Mesenchymal stem cell (in vitro differentiated cells and primary cell): ENCODE data around the gene IFNL3. TPM values are rescaled to one million over a fixed set of nuclear protein-coding genes. Genes with fewer than 3 reads are reported as not detected.
"Not testable (repeated sequence)": the region's sequence is repeated elsewhere in the genome, so short reads cannot be mapped to it uniquely, and the experiment has no call there.

Source experiments
- DNase-seq: peaks from one replicate; pipeline ENCODE4 v3.0.0-alpha.2; 2013
- H2AFZ ChIP-seq: one replicate; pipeline ENCODE4 v1.6.1; 2013; ENCODE audit warnings: low read depth, mild to moderate bottlenecking, control low read depth, inconsistent platforms, low read length, moderate library complexity
- H2AK5ac ChIP-seq: 2 replicates; pipeline ENCODE4 v1.6.1; 2013; ENCODE audit warnings: low read length, moderate library complexity, mild to moderate bottlenecking, inconsistent platforms; ENCODE audit not compliant: severe bottlenecking
- H2BK120ac ChIP-seq: one replicate; pipeline ENCODE4 v1.6.1; 2013; ENCODE audit warnings: low read depth, mild to moderate bottlenecking, inconsistent platforms, low read length, moderate library complexity
- H2BK12ac ChIP-seq, 2 experiments: one replicate each; pipeline ENCODE4 v1.6.1; 2013; ENCODE audit warnings: inconsistent platforms in 2 of 2, low read length in 2 of 2, mild to moderate bottlenecking in 2 of 2, moderate library complexity in 2 of 2, control low read depth in 1 of 2
- H2BK15ac ChIP-seq: one replicate; pipeline ENCODE4 v1.6.1; 2013; ENCODE audit warnings: mild to moderate bottlenecking, low read depth, inconsistent platforms; ENCODE audit not compliant: poor library complexity, severe bottlenecking
- H2BK5ac ChIP-seq: 2 replicates; pipeline ENCODE4 v1.6.1; 2013; ENCODE audit warnings: low read depth, mild to moderate bottlenecking, low read length, control low read depth, inconsistent platforms; ENCODE audit not compliant: poor library complexity, severe bottlenecking
- H3K14ac ChIP-seq, 2 experiments: one replicate each; pipeline ENCODE4 v1.6.1; 2013; ENCODE audit warnings: inconsistent platforms in 2 of 2, low read length in 2 of 2, control low read depth in 1 of 2, mild to moderate bottlenecking in 1 of 2, moderate library complexity in 1 of 2
- H3K18ac ChIP-seq, 2 experiments: one replicate each; pipeline ENCODE4 v1.6.1; 2013; ENCODE audit warnings: inconsistent platforms in 2 of 2, low read length in 2 of 2, control low read depth in 1 of 2, low read depth in 1 of 2, mild to moderate bottlenecking in 1 of 2
- H3K23ac ChIP-seq, 2 experiments: one replicate each; pipeline ENCODE4 v1.6.1; 2013; ENCODE audit warnings: inconsistent platforms in 2 of 2, low read length in 2 of 2, mild to moderate bottlenecking in 2 of 2, moderate library complexity in 2 of 2, control low read depth in 1 of 2
- H3K27ac ChIP-seq: 2 replicates; pipeline ENCODE4 v1.5.1; 2013; ENCODE audit warnings: mild to moderate bottlenecking, moderate library complexity, low read length, control low read depth, inconsistent platforms; ENCODE audit not compliant: poor library complexity, severe bottlenecking
- H3K27me3 ChIP-seq, 2 experiments: 2 replicates each; pipeline versions ENCODE4 v1.6.1 to v1.7.0; 2013; ENCODE audit warnings: low read length in 2 of 2, mild to moderate bottlenecking in 2 of 2, moderate library complexity in 2 of 2, control low read depth in 1 of 2, inconsistent platforms in 1 of 2; ENCODE audit not compliant: control insufficient read depth in 1 of 2, insufficient read depth in 1 of 2
- H3K36me3 ChIP-seq, 2 experiments: 2 replicates each; pipeline versions ENCODE4 v1.6.1 to v1.7.0; 2013; ENCODE audit warnings: low read length in 2 of 2, control low read depth in 1 of 2, inconsistent platforms in 1 of 2, low read depth in 1 of 2, mild to moderate bottlenecking in 1 of 2; ENCODE audit not compliant: insufficient read depth in 2 of 2, control insufficient read depth in 1 of 2
- H3K4ac ChIP-seq, 2 experiments: one replicate each; pipeline ENCODE4 v1.6.1; 2013; ENCODE audit warnings: inconsistent platforms in 2 of 2, low read length in 2 of 2, mild to moderate bottlenecking in 2 of 2, moderate library complexity in 2 of 2, control low read depth in 1 of 2, low read depth in 1 of 2
- H3K4me1 ChIP-seq: 2 replicates; pipeline ENCODE4 v1.6.1; 2013; ENCODE audit warnings: low read depth, low read length, control low read depth; ENCODE audit not compliant: control insufficient read depth, insufficient read depth
- H3K4me2 ChIP-seq: 2 replicates; pipeline ENCODE4 v1.6.1; 2013; ENCODE audit warnings: low read length, mild to moderate bottlenecking, inconsistent platforms; ENCODE audit not compliant: poor library complexity, severe bottlenecking
- H3K4me3 ChIP-seq, 2 experiments: 2 replicates each; pipeline versions ENCODE4 v1.5.1 to v1.7.0; 2013; ENCODE audit warnings: low read length in 2 of 2, mild to moderate bottlenecking in 2 of 2, control low read depth in 1 of 2, low read depth in 1 of 2; ENCODE audit not compliant: insufficient read depth in 1 of 2
- H3K79me1 ChIP-seq: replicated peaks from 2 replicates; pipeline ENCODE4 v1.6.1; 2013; ENCODE audit warnings: mild to moderate bottlenecking, control low read depth, low read length, inconsistent platforms; ENCODE audit not compliant: poor library complexity, severe bottlenecking
- H3K9ac ChIP-seq: 2 replicates; pipeline ENCODE4 v1.7.0; 2013; ENCODE audit warnings: mild to moderate bottlenecking, low read length, moderate library complexity
- H3K9me3 ChIP-seq: 2 replicates; pipeline ENCODE4 v1.7.0; 2013; ENCODE audit warnings: mild to moderate bottlenecking, low read length; ENCODE audit not compliant: control insufficient read depth
- H4K8ac ChIP-seq: one replicate; pipeline ENCODE4 v1.6.1; 2013; ENCODE audit warnings: inconsistent platforms, mild to moderate bottlenecking, low read length, moderate library complexity
- H4K91ac ChIP-seq: one replicate; pipeline ENCODE4 v1.6.1; 2013; ENCODE audit warnings: mild to moderate bottlenecking, low read length, inconsistent platforms
- WGBS: methylation state at CpG from one replicate; pipeline ENCODE4 v1.1.7; 2013; ENCODE audit warnings: mixed read lengths; 5-methylcytosine and 5-hydroxymethylcytosine counted together
- polyA plus RNA-seq, 2 experiments: library from polyadenylated mRNA; stranded (reverse); fragments of 200-250 nt; gene quantifications; one replicate each; pipeline ENCODE4 v1.2.3, GENCODE V29; 2013

Gene IFNL3
- not detected for polyA plus RNA-seq (2013, experiment 1 of 2)
- not detected for polyA plus RNA-seq (2013, experiment 2 of 2)

DNA sequence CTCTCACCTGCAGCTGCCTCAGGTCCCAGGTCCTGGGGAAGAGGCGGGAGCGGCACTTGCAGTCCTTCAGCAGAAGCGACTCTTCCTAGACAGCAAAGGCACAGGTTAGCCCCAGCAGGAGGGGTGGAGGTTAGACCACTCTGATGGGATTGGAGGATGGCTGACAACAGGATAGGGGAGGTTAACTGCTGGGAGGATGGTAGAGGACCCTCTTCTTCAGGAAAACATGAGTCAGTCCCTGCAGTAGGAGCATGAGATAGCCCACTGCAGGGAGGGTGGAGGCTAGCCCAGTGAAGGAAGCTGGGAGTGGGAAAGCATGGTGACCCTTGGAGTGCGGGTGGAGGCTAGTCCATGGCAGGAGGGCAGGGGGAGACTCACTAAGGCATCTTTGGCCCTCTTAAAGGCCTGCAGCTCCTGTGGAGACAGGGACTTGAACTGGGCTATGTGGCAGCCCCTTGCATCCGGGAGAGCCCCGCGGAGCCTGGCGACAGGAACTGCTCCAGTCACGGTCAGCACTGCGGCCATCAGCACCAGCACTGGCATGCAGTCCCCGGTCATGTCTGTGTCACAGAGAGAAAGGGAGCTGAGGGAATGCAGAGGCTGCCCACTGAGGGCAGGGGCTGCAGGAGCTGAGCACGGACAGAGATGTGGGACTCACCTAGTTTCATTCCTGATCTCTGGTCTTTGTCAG, at the start of gene IFNL3:
Gene IFNL3, minus strand, starts transcription at position 597 of the 691 bp plus-strand sequence. Its CDS starts 39 bp downstream, at position 558.
- H2BK5ac ChIP-seq, H3K4me2 ChIP-seq, H3K4ac ChIP-seq, H3K27ac ChIP-seq, H2BK12ac ChIP-seq, H3K18ac ChIP-seq, H3K23ac ChIP-seq, H2BK120ac ChIP-seq, H3K14ac ChIP-seq, H2AFZ ChIP-seq, H3K79me1 ChIP-seq, H3K9ac ChIP-seq, H3K36me3 ChIP-seq, H3K4me3 ChIP-seq, H4K91ac ChIP-seq, DNase-seq, H4K8ac ChIP-seq, H3K9me3 ChIP-seq, H2BK15ac ChIP-seq, H2AK5ac ChIP-seq: not testable (repeated sequence)
- peaks cover 10% of the 10 kb centered on the region for H3K4me1 ChIP-seq
- WGBS: 57% methylated on average over 2 of the region's 12 CpGs
- H3K27me3 ChIP-seq: peaks cover 35 to 54% of the 10 kb centered on the region in 2 experiments

DNA sequence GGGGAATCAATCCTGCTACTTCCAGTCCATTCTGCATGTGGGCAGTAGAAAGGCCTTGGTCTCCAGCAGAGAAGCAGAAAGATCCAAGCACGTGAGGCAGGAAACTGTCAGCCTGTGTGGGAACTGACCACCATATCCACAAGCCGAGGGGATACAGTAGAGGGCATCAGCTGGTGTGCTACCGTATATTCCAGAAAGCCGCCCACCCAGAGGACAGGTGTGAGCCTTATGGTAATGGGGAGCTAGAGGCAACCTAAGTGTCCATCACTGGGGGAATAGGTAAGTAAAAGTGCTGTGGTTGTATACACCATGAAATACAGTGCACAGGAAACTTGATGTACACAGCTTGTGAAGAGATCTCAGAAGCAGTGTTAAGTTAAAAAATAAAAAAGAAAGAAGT, 48.6 kb upstream of the IFNL3 start:
- H2BK120ac ChIP-seq: no peak overlapping the region
- H3K14ac ChIP-seq: no peak overlapping the region
- 62% methylated on average over 4 of the region's 4 CpGs for WGBS
- DNase-seq: no peak
- no peak overlapping the region for H3K18ac ChIP-seq
- H3K4me2 ChIP-seq: no peak overlapping the region
- H3K4me1 ChIP-seq: peaks cover 1% of the 10 kb centered on the region
- H2AK5ac ChIP-seq: no peak overlapping the region
- H2BK5ac ChIP-seq: no peak overlapping the region
- no peak overlapping the region for H3K27ac ChIP-seq
- H2BK12ac ChIP-seq: no peak overlapping the region
- H3K9ac ChIP-seq: no peak overlapping the region
- no peak overlapping the region for H3K4ac ChIP-seq
- H2BK15ac ChIP-seq: no peak overlapping the region
- H4K91ac ChIP-seq: no peak overlapping the region
- no peaks in the 10 kb centered on the region for H3K36me3 ChIP-seq
- no peak overlapping the region for H3K23ac ChIP-seq
- no peak overlapping the region for H2AFZ ChIP-seq
- no peaks in the 10 kb centered on the region for H3K9me3 ChIP-seq
- no peak overlapping the region for H4K8ac ChIP-seq
- H3K79me1 ChIP-seq: no peaks in the 10 kb centered on the region
- no peak overlapping the region for H3K4me3 ChIP-seq
- peaks cover 39 to 66% of the 10 kb centered on the region in 2 experiments for H3K27me3 ChIP-seq

DNA sequence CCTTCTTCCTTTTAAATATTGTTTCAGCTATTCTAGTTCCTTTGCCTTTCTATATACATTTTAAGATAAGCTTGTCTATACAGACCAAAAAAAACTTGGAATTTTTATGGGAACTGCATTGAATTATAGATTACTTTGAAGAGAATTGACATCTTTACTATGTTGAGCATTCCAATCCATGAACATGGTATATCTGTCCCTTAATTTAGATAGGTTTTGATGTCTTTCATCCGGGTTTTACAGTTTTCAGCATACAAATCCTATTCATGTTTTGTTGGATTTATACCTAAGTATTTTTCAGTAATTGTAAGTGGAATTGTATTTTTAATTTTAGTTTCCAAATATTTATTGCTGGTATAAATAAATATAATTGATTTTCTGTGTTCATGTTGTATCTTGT, 39.2 kb upstream of the IFNL3 start:
- Histone ChIP-seq H4K91ac (no peak overlapping the region), H2AK5ac (no peak overlapping the region), H2AFZ (no peak overlapping the region), H3K36me3 (no peaks in the 10 kb centered on the region), H3K23ac (no peak overlapping the region), H3K18ac (no peak overlapping the region), H3K9me3 (peaks cover 6% of the 10 kb centered on the region), H3K79me1 (no peaks in the 10 kb centered on the region), H3K27ac (no peak overlapping the region), H2BK15ac (no peak overlapping the region), H3K4me1 (no peaks in the 10 kb centered on the region), H2BK5ac (no peak overlapping the region), H3K27me3 (peaks cover 0 to 22% of the 10 kb centered on the region in 2 experiments), H2BK12ac (no peak overlapping the region), H3K4me3 (no peak overlapping the region), H3K4ac (no peak overlapping the region), H3K14ac (no peak overlapping the region), H2BK120ac (no peak overlapping the region), H4K8ac (no peak overlapping the region), H3K4me2 (no peak overlapping the region), H3K9ac (no peak overlapping the region)
- WGBS: no CpG with 5 or more reads among the region's 1 CpG
- no peak for DNase-seq

DNA sequence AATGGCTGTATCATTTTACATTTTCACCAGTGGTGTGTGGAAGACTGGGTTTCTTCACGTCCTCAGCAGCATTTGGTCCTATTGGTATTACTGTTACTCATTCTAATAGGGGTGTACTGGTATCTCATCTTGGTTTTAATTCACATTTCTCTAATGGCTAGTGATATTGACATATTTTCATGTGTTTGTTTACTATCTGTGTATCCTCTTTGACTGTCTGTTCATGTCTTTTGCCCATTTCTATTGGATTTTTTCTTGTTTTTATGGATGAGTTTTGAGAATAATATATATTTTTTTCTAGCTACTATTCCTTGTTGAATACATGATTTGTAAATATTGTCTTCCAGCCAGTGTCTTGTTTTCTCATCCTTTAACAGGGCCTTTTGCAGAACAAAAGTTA, 37.2 kb upstream of the IFNL3 start:
- H2BK15ac ChIP-seq: no peak overlapping the region

More for the DNA sequence above, 37.2 kb upstream of the IFNL3 start:
- Histone ChIP-seq H3K23ac (no peak overlapping the region), H3K4ac (no peak overlapping the region), H3K9ac (no peak overlapping the region), H4K8ac (no peak overlapping the region), H2AFZ (no peak overlapping the region), H3K36me3 (no peaks in the 10 kb centered on the region), H3K79me1 (no peaks in the 10 kb centered on the region), H3K27ac (no peak overlapping the region), H3K4me3 (no peak overlapping the region), H2AK5ac (no peak overlapping the region), H4K91ac (no peak overlapping the region), H2BK120ac (no peak overlapping the region), H3K9me3 (peaks cover 6% of the 10 kb centered on the region), H3K27me3 (peaks cover 0 to 20% of the 10 kb centered on the region in 2 experiments), H2BK5ac (no peak overlapping the region), H3K4me2 (no peak overlapping the region), H3K14ac (no peak overlapping the region), H3K18ac (no peak overlapping the region), H2BK12ac (no peak overlapping the region), H3K4me1 (no peaks in the 10 kb centered on the region)
- no peak for DNase-seq
- no CpG with 5 or more reads among the region's 1 CpG for WGBS
